ENCODE measurements around the gene EYA3. TPM values are rescaled to one million over a fixed set of nuclear protein-coding genes. Genes with fewer than 3 reads are reported as not detected.

The EYA3 gene
- total and polyA plus RNA-seq, 2 of the 8 experiments (the other 6 are each of a cell fraction or from before 2014, with no cell fraction given), result 15.0 to 33.9 TPM

DNA sequence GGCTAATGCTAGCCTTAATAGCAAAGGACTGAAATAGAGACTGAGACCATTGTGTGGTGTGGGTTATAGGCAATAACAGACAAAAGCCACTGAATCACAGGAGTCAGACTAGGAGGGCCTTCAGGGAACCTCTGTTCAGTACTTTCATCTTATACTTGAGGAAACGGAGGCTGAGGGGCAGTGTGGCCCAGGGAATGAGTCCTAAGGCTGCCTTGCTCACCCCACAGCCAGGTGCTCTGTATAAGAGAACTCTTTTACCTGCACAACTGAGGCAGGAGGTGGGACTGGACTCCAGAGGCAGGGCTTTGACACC is 150.9 kb downstream of the EYA3 start:
- H3K23me2 ChIP-seq (ENCODE audit: low read depth, low read length), result peaks cover 11% of the 10 kb centered on the region
- H2AFZ ChIP-seq (ENCODE audit: low read length), result no peak overlapping the region
- peak overlapping the region; percentile 79 for H3K27ac ChIP-seq (ENCODE audit: low read depth, low read length)
- peak overlapping the region in 3 of 4 experiments; percentile 9 to 67 (median 27); a peak in 5 of 8 replicates for H3K4me3 ChIP-seq (ENCODE audit: extremely low read depth in 1 of 4, insufficient read depth in 2 of 4, low read depth in 3 of 4, low read length in 4 of 4)
- no peak overlapping the region for H4K5ac ChIP-seq (ENCODE audit: insufficient read length, low read depth, low read length)
- H3K9me3 ChIP-seq (ENCODE audit: insufficient read depth in 2 of 2, low read depth in 1 of 2, low read length in 1 of 2), result no peaks in the 10 kb centered on the region
- H2BK12ac ChIP-seq (ENCODE audit: low read depth, low read length), result no peak overlapping the region
- no peak overlapping the region for H2BK120ac ChIP-seq (replicated peaks; ENCODE audit: low read depth, low read length)
- no peak overlapping the region for H2BK15ac ChIP-seq (ENCODE audit: low read length)
- no peak overlapping the region for H2BK5ac ChIP-seq (ENCODE audit: low read depth, low read length)
- peaks cover 17% of the 10 kb centered on the region; the same call in 1 of the 2 replicates for H3K79me1 ChIP-seq (ENCODE audit: low read depth, low read length)
- H3K4me2 ChIP-seq (ENCODE audit: insufficient read depth in 1 of 2, low read depth in 2 of 2, low read length in 2 of 2), result peak overlapping the region; percentile 73 to 97
- no peak for FAIRE-seq
- peaks cover 0 to 28% of the 10 kb centered on the region in 2 experiments; a peak in 3 of 4 replicates for H3K79me2 ChIP-seq (ENCODE audit: control insufficient read depth in 1 of 2, insufficient read depth in 2 of 2, low read length in 2 of 2)
- peak overlapping the region; percentile 1; the same call in 1 of the 2 replicates for H3K18ac ChIP-seq (ENCODE audit: extremely low read depth, low read length)
- WGBS, 2 experiments (ENCODE audit: extremely low coverage in 1 of 2, insufficient coverage in 1 of 2, insufficient read length in 1 of 2, insufficient replicate concordance in 2 of 2, low coverage in 1 of 2, low lambda C conversion rate in 2 of 2, missing lambda C conversion rate in 1 of 2), result 17% methylated on average over 1 of the region's 1 CpG; no CpG with 5 or more reads in 1 of the 2 experiments
- no peak overlapping the region for H4K8ac ChIP-seq (ENCODE audit: extremely low read depth, insufficient read depth, low read length)
- no peak overlapping the region for H3K56ac ChIP-seq (replicated peaks; ENCODE audit: insufficient read length, low read depth, low read length)
- H3K14ac ChIP-seq (ENCODE audit: insufficient read length), result no peak overlapping the region
- H3K4ac ChIP-seq (replicated peaks; ENCODE audit: insufficient read length, low read depth, low read length), result no peak overlapping the region
- POLR2A ChIA-PET (ENCODE audit: partially characterized antibody), result interaction anchor here (0.8 to 3.7 kb wide), 8 partner anchors 8 to 103 kb away, joined by 3 to 28 read pairs (median 4); partner anchors contain the start of gene XKR8
- H4K91ac ChIP-seq (replicated peaks; ENCODE audit: insufficient read length, low read length), result no peak overlapping the region
- no peaks in the 10 kb centered on the region for H3K27me3 ChIP-seq (replicated peaks in 1 of 4; ENCODE audit: control insufficient read depth in 3 of 4, extremely low read depth in 1 of 4, insufficient read depth in 3 of 4, low read length in 3 of 4)
- no peak overlapping the region for H2AK5ac ChIP-seq (ENCODE audit: low read depth, low read length)
- peaks cover 0 to 11% (median 3%) of the 10 kb centered on the region in 4 experiments; a peak in 5 of 8 replicates for H3K36me3 ChIP-seq (ENCODE audit: control insufficient read depth in 2 of 4, insufficient read depth in 4 of 4, low read length in 3 of 4)
- CTCF ChIA-PET (ENCODE audit: partially characterized antibody), result interaction anchor here (0.7 to 5.3 kb wide), 12 partner anchors 8 to 580 kb away, joined by 3 to 46 read pairs (median 3); partner anchors contain the start of gene XKR8
- H3K9ac ChIP-seq (replicated peaks in 1 of 4; ENCODE audit: extremely low read depth in 1 of 4, low read depth in 3 of 4, low read length in 3 of 4), result peak overlapping the region in 1 of 4 experiments; percentile 6; a peak in 1 of 7 replicates
- H3K23ac ChIP-seq (ENCODE audit: insufficient read length), result no peak overlapping the region
- peaks cover 16 to 25% (median 21%) of the 10 kb centered on the region in 4 experiments for H3K4me1 ChIP-seq (replicated peaks in 1 of 4; ENCODE audit: control insufficient read depth in 3 of 4, insufficient read depth in 4 of 4, low read length in 3 of 4)
- H4K20me1 ChIP-seq (replicated peaks in 1 of 2; ENCODE audit: control insufficient read depth in 1 of 2, insufficient read depth in 2 of 2, low read length in 2 of 2), result peaks cover 0 to 8% of the 10 kb centered on the region in 2 experiments
- H2BK20ac ChIP-seq (ENCODE audit: low read length), result peak overlapping the region; percentile 11; the same call in 1 of the 2 replicates
- DNase-seq (ENCODE audit: low read depth in 1 of 2, low spot score in 2 of 2), result no peak
- TF ChIP-seq CBX8 (IDR thresholded peaks at IDR 0.05; ENCODE audit: borderline replicate concordance, low read depth, low read length) (no peak), POLR2AphosphoS5 (IDR thresholded peaks at IDR 0.05; ENCODE audit: low read depth, low read length) (peak; percentile 54)

Measured in H1 (cell line).